Gastroesophageal sphincter (tissue), 3 donors: ENCODE results near the gene RAB7A.

Experiments used
- EP300 ChIP-seq: sonication (generic); formaldehyde crosslinking; IDR thresholded peaks from one replicate; pipeline ENCODE4 v1.6.1; 2017; ENCODE audit warnings: antibody characterized with exemption, mild to moderate bottlenecking
- POLR2A ChIP-seq, 2 donors: fragments of 450-650 bp; IDR thresholded peaks; one replicate each; pipeline ENCODE4 v1.6.1; 2017; ENCODE audit warnings: antibody characterized with exemption in 2 of 2, mild to moderate bottlenecking in 2 of 2, moderate library complexity in 1 of 2
- POLR2AphosphoS5 ChIP-seq: sonication (generic); formaldehyde crosslinking; IDR thresholded peaks from one replicate; pipeline ENCODE4 v1.6.1; 2017; ENCODE audit warnings: antibody characterized with exemption
- TF ChIP-seq, protein P1 (sequence below), 4 experiments: fragments of 200-600 bp in 2 of 4; fragments of 450-650 bp in 2 of 4; sonication (generic) in 1 of 4; IDR thresholded peaks; one replicate each; pipeline ENCODE4 v1.5.1; 2017 to 2019; ENCODE audit warnings: antibody characterized with exemption in 4 of 4, mild to moderate bottlenecking in 2 of 4, moderate library complexity in 2 of 4

DNA sequence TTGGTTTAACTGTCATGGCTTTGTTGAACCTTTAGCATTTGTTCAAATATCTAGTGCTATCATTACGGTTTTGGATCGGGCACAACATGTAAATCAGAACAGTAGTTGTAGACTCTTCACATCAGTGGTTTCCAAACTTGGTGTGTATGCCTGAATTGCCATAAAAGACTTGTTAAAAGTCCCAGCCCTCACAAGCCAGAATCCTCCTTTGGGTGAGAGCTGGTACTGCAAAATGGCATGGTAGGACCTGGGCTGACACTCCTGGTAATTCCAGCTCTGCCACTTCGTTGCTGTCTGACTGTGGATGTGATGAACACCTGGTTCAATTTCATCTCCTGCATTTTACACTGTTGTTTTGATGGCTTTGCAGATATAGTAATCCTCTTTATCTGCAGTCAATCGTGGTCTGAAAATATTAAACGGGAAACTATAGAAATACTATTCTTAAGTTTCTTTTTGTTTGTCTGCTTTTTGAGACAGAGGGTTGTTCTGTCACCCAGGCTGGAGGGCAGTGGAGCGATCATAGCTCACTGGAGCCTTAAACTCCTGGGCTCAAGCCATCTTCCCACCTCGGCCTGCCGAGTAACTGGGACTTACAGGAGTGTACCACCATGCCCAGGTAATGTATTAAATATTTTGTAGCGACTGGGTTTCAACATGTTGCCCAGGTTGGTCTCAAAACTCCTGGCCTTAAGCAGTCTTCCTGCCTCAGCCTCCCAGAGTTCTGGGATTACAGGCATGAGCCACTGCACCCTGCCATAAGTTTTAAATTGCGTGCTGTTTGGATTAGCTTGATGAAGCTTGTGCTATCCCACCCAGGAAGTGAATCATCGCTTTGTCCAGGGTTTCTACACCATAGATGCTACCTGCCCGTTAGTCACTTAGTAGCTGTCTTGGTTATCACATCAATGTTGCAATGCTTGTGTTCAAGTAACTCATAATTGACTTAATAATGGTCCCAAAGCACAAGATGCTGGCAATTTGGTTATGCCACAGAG, 61.6 kb downstream of the RAB7A start:
- TF ChIP-seq, protein P1, sequence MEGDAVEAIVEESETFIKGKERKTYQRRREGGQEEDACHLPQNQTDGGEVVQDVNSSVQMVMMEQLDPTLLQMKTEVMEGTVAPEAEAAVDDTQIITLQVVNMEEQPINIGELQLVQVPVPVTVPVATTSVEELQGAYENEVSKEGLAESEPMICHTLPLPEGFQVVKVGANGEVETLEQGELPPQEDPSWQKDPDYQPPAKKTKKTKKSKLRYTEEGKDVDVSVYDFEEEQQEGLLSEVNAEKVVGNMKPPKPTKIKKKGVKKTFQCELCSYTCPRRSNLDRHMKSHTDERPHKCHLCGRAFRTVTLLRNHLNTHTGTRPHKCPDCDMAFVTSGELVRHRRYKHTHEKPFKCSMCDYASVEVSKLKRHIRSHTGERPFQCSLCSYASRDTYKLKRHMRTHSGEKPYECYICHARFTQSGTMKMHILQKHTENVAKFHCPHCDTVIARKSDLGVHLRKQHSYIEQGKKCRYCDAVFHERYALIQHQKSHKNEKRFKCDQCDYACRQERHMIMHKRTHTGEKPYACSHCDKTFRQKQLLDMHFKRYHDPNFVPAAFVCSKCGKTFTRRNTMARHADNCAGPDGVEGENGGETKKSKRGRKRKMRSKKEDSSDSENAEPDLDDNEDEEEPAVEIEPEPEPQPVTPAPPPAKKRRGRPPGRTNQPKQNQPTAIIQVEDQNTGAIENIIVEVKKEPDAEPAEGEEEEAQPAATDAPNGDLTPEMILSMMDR (IDR thresholded peaks at IDR 0.05): peak; percentile 12 to 31 (median 20)
- TF ChIP-seq EP300: no peak
- no peak for TF ChIP-seq POLR2AphosphoS5
- no peak for TF ChIP-seq POLR2A (IDR thresholded peaks at IDR 0.05)
